A204.1 (cell line): ENCODE results near the gene CLEC11A.
A peak's percentile ranks its signal among the peaks of the same experiment; 100 is the strongest.

Source experiments
- FAIRE-seq: peaks from 2 replicates; lab custom pipeline; 2012; peaks lifted over from hg19 to GRCh38; lab: Jason Lieb, UNC

The CLEC11A gene

GRCh38 chr19:50703915-50704796 lies 19.0 kb upstream of the CLEC11A start:
- no peak for FAIRE-seq

- FAIRE-seq = peak; percentile 69
Measured at GRCh38 chr19:50705422-50706019, 17.6 kb upstream of the CLEC11A start.

DNA sequence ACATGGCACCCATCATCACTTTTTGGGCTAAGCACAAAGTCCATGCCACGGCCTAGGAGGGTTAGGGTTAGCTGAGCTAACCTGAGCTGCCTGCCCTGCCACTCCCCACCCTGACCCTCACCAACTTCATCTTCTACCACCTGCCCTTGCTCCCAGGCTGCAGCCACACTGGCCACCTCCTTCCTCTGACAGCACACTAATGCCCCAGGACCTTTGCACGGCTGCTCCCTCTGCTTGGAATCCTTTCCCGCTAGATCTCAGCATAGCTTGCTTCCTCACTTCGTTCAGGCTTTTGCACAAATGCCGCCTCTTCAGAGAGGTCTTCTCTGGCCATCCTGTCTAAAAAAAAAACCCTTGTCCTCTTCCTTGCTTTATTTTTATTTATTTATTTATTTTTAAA lies 16.8 kb upstream of the CLEC11A start:
- FAIRE-seq = no peak

DNA sequence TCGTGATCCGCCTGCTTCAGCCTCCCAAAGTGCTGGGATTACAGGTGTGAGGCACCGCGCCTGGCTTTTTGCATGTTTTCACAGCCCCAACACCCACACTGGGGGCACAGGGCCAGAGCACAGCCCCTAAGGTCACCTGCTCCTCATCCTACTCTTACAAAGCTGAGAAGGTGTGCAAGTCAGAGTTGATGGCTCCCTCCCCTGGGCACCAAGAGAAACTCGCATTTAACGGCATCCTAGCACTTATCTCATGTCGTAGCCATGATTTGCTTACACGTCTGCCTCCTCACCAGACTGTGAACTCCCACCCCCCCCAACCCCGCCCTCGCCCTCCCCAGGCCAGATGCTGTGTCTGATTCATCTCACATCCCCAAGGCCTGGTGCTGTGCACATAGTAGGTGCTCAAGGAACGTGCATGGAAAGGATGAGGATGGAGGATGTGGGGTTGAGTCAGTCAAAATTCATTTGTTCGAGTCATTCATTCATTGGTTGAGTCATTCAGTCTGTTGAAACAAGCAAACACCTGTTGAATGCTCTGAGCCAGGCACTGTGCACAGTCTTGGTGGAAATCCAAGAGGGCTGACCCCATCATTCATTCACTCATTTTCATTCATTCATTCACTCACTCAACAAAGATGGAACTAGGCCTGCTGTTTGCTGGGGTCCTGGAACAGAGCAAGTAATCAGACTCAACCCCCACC lies 14.8 kb upstream of the CLEC11A start:
- FAIRE-seq = no peak

- no peak for FAIRE-seq
Measured at GRCh38 chr19:50710094-50710493, 13.1 kb upstream of the CLEC11A start.

DNA sequence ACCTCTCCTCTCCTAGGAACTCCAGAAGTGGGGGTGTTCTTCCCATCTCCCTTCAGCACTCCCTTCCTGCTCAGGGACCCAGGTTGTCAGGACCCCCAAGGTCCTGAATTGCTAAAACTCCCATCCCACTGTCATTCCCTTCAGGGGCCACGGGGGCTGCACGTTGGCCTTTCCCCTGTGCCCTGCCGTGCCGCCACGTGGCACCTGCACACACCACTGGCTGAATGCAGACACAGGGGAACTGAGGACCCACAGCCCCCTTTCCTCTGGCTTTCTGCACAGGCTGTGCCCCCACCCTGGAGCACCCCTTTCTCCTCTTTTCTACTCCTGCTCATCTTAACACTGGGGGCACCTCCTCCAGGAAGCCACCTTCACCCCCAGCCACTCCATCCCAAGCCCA lies 12.6 kb upstream of the CLEC11A start:
- FAIRE-seq = no peak

- FAIRE-seq = no peak
Measured at GRCh38 chr19:50711196-50711595, 12.0 kb upstream of the CLEC11A start.

- no peak for FAIRE-seq
Measured at GRCh38 chr19:50711805-50712204, 11.4 kb upstream of the CLEC11A start.

DNA sequence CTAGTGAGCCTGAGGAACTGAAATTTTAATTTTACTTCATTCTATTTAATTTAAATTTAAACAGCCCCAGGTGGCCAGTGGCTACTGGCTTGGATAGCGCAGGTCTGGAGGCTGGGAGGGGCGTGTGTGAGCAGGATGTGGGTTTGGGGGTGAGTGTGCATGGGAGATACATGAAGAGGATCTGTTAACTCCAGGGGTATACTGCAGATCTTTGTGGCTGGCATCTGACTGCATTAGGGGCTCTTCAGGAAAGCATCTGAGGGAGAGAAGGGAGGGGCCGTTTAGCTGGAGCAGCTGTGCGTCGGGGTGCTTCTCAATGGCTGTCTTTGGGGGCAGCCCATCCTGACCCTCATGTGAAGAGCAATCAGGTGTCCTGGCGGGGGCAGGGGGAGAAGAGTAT lies 10.3 kb upstream of the CLEC11A start:
- FAIRE-seq = no peak

DNA sequence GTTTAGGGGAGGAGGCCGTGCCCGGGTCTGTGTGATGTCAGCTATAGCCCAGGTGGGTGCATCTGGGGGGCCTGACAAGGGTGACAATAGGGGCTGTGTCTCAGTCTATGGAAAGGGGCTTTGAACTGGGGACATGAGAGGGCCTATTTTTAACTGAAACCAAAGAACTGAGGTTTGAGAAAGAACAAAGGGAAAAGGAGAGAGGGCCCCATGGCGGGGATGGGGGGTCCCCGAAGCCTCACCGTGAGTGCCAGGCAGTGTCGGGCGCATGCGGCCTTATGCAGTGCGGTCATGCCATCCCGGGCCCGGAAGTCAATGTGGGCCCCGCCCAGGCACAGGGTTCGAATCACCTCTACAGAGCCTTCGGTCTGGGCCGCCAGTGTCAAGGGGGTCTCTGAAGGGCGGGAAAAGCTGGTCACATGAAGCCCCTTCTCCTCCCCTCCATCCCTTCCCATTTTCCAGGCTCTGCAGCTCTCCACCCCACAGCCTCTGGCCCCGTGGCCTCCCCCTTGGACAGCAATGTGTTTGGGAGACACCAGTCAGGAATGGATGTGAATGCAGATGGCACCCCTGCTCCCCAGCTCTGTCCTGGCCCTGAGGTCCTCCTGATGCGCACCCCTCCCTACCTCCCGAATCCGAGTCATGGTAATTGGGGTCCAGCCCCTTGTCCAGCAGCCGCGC lies 9.5 kb upstream of the CLEC11A start:
- no peak for FAIRE-seq

- FAIRE-seq = no peak
Measured at GRCh38 chr19:50716178-50717025, 6.8 kb upstream of the CLEC11A start.

- no peak for FAIRE-seq
Measured at GRCh38 chr19:50717026-50717723, 6.0 kb upstream of the CLEC11A start.

DNA sequence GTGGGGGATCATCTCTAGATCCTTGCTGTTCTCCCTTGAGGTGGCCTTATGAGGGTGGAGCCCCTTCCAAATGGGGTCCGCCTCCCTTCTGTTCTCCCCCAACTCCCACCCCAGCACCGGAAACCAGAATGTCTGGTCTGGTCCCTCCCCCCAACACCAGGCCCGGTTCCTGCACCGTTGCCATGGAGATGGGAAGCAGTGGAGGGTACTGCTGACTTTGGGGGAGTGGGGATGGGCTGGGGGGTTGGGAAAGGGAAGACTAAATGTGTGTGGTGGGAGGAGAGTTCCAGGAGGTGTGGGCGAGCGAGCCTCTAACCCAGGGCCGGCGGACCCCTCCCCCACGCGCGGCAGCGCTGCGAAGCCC lies 5.3 kb upstream of the CLEC11A start:
- FAIRE-seq = no peak

GRCh38 chr19:50718255-50719118 lies 4.7 kb upstream of the CLEC11A start:
- FAIRE-seq = no peak

GRCh38 chr19:50719119-50719435 lies 4.1 kb upstream of the CLEC11A start:
- FAIRE-seq = no peak

GRCh38 chr19:50719566-50719965 lies 3.6 kb upstream of the CLEC11A start, which contains the start of gene SHANK1:
Gene SHANK1 (minus strand): TSS chr19:50719802. CDS start chr19:50716919, 2,883 bp downstream.
- FAIRE-seq = no peak

DNA sequence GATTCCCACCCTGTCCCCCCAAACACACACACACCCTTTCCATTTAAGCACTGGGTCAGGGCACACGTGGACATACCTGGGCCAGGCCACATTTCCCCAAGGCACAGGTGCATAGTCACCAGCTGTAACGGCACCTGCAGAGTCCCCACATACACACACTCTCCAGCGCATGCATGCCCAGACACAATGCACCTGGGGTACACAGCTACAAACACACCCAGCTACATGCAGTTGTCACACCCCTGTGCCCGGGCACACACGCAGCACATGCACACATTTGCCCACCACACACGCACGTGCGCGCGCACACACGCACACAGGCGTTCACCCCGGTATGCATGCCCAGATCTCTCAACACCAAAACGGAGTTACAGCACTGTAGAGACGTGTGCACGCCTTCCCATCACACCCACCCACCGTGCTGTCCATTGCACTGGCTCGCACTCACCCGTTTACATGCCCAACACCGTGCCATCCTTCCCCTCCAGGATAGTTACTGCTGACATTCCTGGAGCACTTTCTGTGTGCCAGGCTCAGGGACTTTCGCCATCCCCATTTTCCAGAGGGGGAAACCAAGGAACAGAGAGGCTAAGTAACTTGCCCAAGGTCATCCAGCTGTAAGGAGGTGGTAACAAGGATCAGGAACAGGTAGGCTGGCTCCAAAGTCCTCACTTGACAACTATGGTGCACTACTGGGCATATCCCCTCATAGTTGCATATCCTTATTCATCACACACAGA lies 2.8 kb upstream of the CLEC11A start:
- FAIRE-seq = no peak

DNA sequence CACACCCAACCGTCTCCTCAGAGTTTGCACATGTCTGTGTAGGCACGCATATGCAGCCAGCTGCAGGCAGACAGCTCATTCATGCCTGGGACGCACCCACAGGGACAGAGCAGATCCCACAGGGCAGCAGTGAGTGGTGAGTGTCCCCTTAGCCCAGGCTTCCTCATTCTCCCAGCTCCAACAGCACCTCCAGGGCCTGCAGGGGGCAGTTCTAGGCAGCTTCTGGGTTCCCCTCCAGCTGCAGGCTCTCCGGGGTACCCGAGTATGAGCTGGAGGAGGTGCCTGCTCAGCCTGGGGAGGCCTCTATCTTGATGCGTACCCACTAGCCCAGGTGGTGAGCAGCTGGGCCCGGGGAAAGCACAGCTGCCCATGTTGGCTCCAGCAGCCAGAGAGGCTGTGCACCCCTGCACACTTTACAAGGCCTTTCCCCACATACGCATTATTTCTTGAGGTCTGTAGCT lies 2.2 kb upstream of the CLEC11A start:
- FAIRE-seq = no peak

- FAIRE-seq = no peak
Measured at GRCh38 chr19:50721441-50722137, 1.6 kb upstream of the CLEC11A start.
